ENCODE measurements around the gene WDR74.
"Not testable (repeated sequence)": the region's sequence is repeated elsewhere in the genome, so short reads cannot be mapped to it uniquely, and the experiment has no call there.

Gene WDR74

GRCh38 chr11:62874851-62875250 lies 35.5 kb upstream of the WDR74 start:
- no peak for ATAC-seq
- H3K9me3 Mint-ChIP-seq: no peaks in the 10 kb centered on the region
- peaks cover 7% of the 10 kb centered on the region for H3K4me1 Mint-ChIP-seq
- H3K36me3 Mint-ChIP-seq: peaks cover 21% of the 10 kb centered on the region
- H3K27me3 Mint-ChIP-seq: no peaks in the 10 kb centered on the region
- H3K4me3 Mint-ChIP-seq: no peak overlapping the region
- no peak overlapping the region for H3K27ac Mint-ChIP-seq

- Mint-ChIP-seq H3K4me3 (no peak overlapping the region), H3K27me3 (no peaks in the 10 kb centered on the region), H3K9me3 (no peaks in the 10 kb centered on the region), H3K27ac (no peak overlapping the region), H3K4me1 (peaks cover 17% of the 10 kb centered on the region), H3K36me3 (no peaks in the 10 kb centered on the region)
- ATAC-seq: no peak
Observed at GRCh38 chr11:62865635-62866034, 26.2 kb upstream of the WDR74 start.

- Mint-ChIP-seq H3K4me3 (no peak overlapping the region), H3K4me1 (peaks cover 25% of the 10 kb centered on the region)
Observed at GRCh38 chr11:62863687-62864335, 24.4 kb upstream of the WDR74 start.

DNA sequence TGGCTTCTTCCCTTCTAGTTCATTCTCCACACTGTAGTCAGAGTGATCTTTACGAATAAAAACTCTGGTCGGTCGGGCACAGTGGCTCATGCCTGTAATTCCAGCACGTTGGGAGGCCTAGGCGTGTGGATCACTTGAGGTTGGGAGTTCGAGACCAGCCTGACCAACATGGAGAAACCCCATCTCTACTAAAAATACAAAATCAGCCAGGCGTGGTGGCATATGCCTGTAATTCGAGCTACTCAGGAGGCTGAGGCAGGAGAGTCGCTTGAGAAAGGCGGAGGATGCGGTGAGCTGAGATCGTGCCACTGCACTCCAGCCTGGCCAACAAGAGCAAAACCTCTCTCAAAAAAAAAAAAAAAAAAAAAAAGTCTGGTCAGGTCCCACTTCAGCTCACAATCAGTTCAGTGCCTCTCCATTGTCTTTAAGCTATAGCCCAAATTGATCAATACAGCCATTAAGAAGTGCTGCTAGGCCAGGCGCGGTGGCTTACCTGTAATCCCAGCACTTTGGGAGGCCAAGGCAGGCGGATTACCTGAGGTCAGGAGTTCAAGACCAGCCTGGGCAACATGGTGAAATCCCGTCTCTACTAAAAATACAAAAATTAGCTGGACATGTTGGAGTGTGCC lies 22.3 kb upstream of the WDR74 start:
- not testable (repeated sequence) for ATAC-seq, H3K4me3 Mint-ChIP-seq, H3K9me3 Mint-ChIP-seq, H3K36me3 Mint-ChIP-seq, H3K27me3 Mint-ChIP-seq
- Mint-ChIP-seq H3K4me1 (peaks cover 42% of the 10 kb centered on the region), H3K27ac (peak overlapping the region; percentile 24)

More at GRCh38 chr11:62863687-62864335, 24.4 kb upstream of the WDR74 start:
- no peak for ATAC-seq
- Mint-ChIP-seq H3K9me3 (no peaks in the 10 kb centered on the region), H3K36me3 (no peaks in the 10 kb centered on the region), H3K27me3 (no peaks in the 10 kb centered on the region), H3K27ac (no peak overlapping the region)

DNA sequence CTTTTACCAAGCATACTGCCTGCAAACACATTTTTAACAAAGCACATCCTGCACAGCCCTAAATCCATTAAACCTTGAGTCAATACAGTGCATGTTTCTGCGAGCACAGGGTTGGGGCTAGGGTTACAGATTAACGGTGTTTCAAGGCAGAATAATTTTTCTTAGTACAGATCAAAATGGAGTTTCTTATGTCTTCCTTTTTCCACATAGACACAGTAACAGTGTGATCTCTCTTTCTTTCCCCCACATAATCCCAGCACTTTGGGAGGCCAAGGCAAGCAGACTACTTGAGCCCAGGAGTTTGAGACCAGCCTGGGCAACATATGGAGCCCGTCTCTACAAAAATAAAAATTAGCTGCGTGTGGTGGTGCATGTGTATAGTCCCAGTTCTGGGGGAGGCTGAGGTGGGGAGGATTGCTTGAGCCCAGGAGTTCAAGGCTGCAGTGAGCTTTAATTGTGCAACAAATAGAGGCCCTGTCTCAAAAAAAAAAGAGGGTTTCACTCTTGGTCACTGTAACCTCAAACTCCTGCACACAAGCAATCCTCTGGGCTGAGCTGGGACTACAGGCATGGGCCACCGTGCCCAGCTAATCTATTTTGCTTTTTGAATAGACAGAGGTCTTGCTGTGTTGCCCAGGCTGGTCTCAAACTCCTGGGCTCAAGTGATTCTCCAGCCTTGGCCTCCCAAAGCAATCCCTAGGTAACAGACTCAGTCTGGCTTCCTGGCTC lies 21.6 kb upstream of the WDR74 start:
- Mint-ChIP-seq H3K4me1 (peaks cover 42% of the 10 kb centered on the region), H3K4me3 (no peak overlapping the region), H3K9me3 (no peaks in the 10 kb centered on the region), H3K36me3 (no peaks in the 10 kb centered on the region), H3K27ac (peak overlapping the region; percentile 24), H3K27me3 (no peaks in the 10 kb centered on the region)
- no peak for ATAC-seq

GRCh38 chr11:62859281-62859703 lies 19.9 kb upstream of the WDR74 start:
- Mint-ChIP-seq H3K4me1 (peaks cover 53% of the 10 kb centered on the region), H3K36me3 (peaks cover 12% of the 10 kb centered on the region), H3K27ac (peak overlapping the region; percentile 11)
- H3K27me3 Mint-ChIP-seq, H3K9me3 Mint-ChIP-seq, ATAC-seq, H3K4me3 Mint-ChIP-seq: not testable (repeated sequence)

- Mint-ChIP-seq H3K4me3 (peak overlapping the region; percentile 98), H3K36me3 (peaks cover 23% of the 10 kb centered on the region), H3K27me3 (no peaks in the 10 kb centered on the region), H3K9me3 (no peaks in the 10 kb centered on the region), H3K4me1 (peaks cover 64% of the 10 kb centered on the region), H3K27ac (peak overlapping the region; percentile 93)
- ATAC-seq: no peak
Observed at GRCh38 chr11:62858201-62858600, 18.8 kb upstream of the WDR74 start.

DNA sequence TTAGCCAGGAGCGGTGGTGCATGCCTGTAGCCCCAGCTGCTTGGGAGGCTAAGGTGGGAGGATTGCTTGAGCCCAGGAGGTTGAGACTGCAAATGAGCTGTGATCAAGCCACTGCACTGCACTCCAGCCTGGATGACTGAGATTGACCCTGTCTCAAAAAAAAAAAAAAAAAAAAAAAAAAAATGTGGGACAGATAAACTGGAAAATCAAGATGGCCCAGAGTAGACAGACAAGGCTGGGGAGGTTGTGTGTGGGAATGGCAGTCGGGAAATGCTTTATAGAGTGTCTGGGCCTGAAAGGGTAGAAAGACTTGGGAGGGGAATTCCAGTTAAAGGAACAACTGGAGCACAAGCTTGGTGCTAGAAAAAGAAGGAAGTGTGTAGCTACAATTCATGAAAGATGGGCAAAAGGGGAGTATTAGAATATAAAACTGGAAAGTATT lies 18.2 kb upstream of the WDR74 start:
- peak overlapping the region; percentile 98 for H3K4me3 Mint-ChIP-seq
- H3K36me3 Mint-ChIP-seq: peaks cover 30% of the 10 kb centered on the region
- ATAC-seq: no peak
- H3K9me3 Mint-ChIP-seq: no peaks in the 10 kb centered on the region
- H3K27ac Mint-ChIP-seq: peak overlapping the region; percentile 93
- no peaks in the 10 kb centered on the region for H3K27me3 Mint-ChIP-seq
- H3K4me1 Mint-ChIP-seq: peaks cover 67% of the 10 kb centered on the region

DNA sequence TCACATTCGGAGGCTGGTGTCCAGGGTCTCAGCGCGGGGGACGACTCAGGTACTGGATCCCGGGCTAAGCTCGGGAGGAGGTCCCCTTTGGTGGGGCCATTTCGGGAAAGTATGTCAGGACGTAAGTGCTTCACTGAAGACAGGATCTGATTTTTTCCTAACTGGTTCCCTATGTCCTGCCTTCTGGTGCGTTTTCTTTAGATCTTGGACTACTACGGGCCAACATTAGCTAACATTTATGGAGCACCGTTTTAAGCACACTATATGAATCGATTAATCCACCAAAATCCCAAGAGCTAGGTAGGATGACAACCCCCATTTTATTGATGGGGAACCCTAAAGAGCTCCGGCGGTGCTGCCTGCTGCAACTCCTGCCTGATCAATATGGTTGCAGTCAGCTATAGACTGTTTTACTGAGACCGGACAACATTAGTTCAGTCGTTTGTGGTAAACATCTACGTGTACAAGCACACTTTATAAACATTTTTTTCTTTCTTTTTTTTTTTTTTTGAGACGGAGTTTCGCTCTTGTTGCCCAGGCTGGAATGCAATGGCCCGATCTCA lies 17.0 kb upstream of the WDR74 start:
- peaks cover 39% of the 10 kb centered on the region for H3K36me3 Mint-ChIP-seq
- no peaks in the 10 kb centered on the region for H3K27me3 Mint-ChIP-seq
- H3K4me1 Mint-ChIP-seq: peaks cover 72% of the 10 kb centered on the region
- peak overlapping the region; percentile 98 for H3K4me3 Mint-ChIP-seq
- no peaks in the 10 kb centered on the region for H3K9me3 Mint-ChIP-seq
- peak overlapping the region; percentile 93 for H3K27ac Mint-ChIP-seq
- ATAC-seq: peak; percentile 2

DNA sequence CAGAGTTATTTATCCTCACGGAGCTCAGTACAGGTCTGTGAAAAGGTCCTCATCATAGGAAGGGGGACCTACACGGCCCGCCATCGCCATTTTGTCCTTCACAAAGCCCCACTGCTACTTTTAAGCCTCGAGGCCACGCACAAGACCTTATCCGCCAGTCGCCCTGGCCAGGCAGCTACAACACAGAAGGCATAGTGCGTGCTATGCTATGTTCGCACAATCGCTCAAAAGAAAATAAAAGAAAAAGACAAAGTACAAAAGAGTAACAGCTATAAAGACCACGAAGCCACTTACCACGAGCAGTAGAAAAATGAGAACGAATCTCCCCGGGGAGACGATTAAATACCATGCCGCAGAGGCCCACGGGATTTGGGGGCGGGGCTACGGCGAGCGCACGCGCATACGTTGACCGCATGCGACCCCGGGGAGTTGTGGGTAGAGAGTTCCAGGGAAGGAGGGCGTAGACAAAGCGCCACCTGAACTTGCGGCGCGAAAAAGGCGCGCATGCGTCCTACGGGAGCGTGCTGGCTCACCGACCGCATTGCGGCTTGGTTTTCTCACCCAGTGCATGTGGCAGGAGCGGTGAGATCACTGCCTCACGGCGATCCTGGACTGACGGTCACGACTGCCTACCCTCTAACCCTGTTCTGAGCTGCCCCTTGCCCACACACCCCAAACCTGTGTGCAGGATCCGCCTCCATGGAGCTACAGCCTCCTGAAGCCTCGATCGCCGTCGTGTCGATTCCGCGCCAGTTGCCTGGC lies 16.4 kb upstream of the WDR74 start:
- H3K27me3 Mint-ChIP-seq: no peaks in the 10 kb centered on the region
- peak overlapping the region; percentile 93 for H3K27ac Mint-ChIP-seq
- ATAC-seq: peak; percentile 96
- peak overlapping the region; percentile 98 for H3K4me3 Mint-ChIP-seq
- H3K36me3 Mint-ChIP-seq: peaks cover 39% of the 10 kb centered on the region
- H3K4me1 Mint-ChIP-seq: peaks cover 72% of the 10 kb centered on the region
- H3K9me3 Mint-ChIP-seq: no peaks in the 10 kb centered on the region

DNA sequence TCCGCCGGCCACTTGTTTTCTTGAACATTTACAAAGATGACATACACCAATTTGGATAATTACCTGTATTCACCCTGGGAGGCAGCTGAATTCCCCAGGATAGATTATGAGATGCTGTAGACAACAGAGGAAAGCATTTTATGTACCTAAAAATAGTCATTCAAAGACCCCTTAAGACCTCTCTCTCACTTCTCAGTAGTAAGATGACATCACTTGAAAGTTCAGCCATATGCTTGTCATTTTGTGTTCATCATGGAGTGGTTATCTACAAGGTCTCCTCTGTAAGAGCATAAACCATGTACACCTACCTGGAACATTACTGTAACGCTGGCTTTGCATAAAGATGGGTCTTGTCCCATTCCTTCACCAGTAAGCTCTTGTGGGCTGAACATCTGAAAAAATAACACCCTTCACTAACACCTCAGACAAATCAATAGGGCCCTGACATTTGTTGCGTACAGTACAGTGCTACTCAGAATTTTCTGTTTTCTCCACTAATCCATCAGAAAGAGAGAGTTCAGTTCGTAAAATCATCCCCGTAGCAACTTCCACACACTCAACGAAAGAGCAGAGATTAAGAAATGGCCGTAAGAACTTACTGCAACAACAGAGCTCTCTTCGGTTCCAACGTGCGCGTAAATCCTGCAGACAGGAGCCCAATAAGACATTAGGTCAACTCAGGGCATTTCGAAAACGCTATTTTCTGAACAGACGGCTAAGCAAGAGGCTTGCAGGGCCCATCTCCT lies 15.6 kb upstream of the WDR74 start:
- H3K36me3 Mint-ChIP-seq: peaks cover 39% of the 10 kb centered on the region
- H3K27me3 Mint-ChIP-seq: no peaks in the 10 kb centered on the region
- H3K27ac Mint-ChIP-seq: peak overlapping the region; percentile 93
- H3K9me3 Mint-ChIP-seq: no peaks in the 10 kb centered on the region
- ATAC-seq: no peak
- H3K4me1 Mint-ChIP-seq: peaks cover 78% of the 10 kb centered on the region
- peak overlapping the region; percentile 98 for H3K4me3 Mint-ChIP-seq

DNA sequence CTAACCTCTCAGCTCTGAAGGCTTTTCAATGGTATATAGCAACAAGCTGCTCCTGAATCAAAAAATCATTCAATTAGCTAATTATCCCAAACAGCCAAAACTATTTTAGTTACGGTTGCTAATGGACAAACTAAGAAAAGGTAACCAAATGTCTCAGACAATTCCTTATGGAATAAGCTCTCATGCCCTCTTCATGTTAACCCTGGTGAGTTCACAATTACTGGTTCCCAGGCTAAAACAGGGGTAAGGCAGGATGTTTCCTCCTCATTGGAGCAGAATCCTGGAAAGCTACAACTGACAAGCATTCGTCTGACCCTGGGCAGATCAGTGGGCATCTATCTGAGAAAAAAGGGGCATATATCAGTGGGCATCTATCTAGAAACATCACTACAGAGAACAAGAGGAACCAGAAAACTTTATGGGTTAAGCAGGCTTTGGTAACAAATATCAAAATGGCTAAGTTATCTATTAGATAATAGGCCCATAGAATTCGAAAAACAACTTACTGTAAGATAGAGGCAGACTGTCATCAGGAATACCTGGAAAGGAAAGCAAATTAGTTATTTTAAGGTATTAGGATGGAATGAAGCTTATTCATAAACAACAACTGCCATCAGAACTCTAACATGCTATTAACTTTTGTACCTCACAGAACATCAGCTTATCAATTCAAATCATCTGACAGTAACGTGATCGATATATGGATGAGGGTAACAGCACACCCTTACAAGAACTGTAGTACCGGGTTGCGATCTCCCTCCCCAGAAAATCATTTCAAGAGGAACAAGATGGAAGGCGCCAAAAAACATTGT lies 14.8 kb upstream of the WDR74 start:
- Mint-ChIP-seq H3K27me3 (no peaks in the 10 kb centered on the region), H3K36me3 (peaks cover 39% of the 10 kb centered on the region), H3K4me1 (peaks cover 70% of the 10 kb centered on the region), H3K4me3 (peak overlapping the region; percentile 98), H3K27ac (peak overlapping the region; percentile 93), H3K9me3 (no peaks in the 10 kb centered on the region)
- no peak for ATAC-seq

DNA sequence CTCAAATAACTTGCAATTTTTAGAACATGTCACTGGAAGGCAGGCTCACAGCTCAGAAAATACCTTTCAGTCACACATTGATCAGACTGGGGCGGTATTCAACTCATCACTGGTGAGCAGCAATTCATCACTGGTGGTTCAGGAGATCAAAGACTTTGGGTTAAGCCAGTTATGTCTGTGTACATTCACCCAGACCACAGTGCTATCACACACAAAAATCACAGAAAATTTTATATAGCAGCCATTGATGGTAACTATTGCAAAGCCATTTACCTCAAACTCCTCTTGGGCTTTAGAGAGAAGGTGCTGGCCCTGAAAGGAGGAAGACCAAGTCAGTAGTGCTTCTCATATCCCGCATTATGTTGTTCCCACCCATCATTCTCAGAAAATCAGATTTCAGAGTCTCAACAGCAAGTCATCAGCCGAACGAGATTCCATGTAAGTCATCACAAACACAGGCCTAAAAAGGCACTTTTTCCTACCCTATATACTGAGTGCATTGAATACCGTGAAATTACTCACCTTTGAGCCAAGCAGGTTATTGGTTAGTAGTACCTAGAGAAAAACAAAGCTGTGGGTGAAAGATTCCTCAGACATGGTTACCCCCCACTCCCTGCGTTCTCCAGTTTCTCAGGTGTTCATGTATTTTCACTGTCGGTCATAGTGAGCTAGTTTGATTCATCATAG lies 14.0 kb upstream of the WDR74 start:
- H3K27me3 Mint-ChIP-seq: no peaks in the 10 kb centered on the region
- peaks cover 39% of the 10 kb centered on the region for H3K36me3 Mint-ChIP-seq
- H3K27ac Mint-ChIP-seq: peak overlapping the region; percentile 93
- H3K9me3 Mint-ChIP-seq: no peaks in the 10 kb centered on the region
- H3K4me1 Mint-ChIP-seq: peaks cover 68% of the 10 kb centered on the region
- peak overlapping the region; percentile 98 for H3K4me3 Mint-ChIP-seq
- no peak for ATAC-seq
